Upper lobe of right lung (tissue), 1 donor: Measurements from ENCODE around the gene VWA8. TPM values are rescaled to one million over a fixed set of nuclear protein-coding genes. Genes with fewer than 3 reads are reported as not detected.
A peak's percentile ranks its signal among the peaks of the same experiment; 100 is the strongest.

Experiments
- ATAC-seq: fragments of 200-7000 bp; cut with Tn5 transposase; one replicate; pipeline ENCODE4 v1.9.1; 2020; ENCODE audit warnings: mild to moderate bottlenecking, moderate library complexity
- DNase-seq: peaks from one replicate; pipeline ENCODE4 v3.0.0-alpha.2; 2020
- H3K27ac ChIP-seq: fragments of 200-600 bp; one replicate; pipeline ENCODE4 v1.8.0; 2022
- H3K27me3 ChIP-seq: fragments of 200-600 bp; one replicate; pipeline ENCODE4 v1.8.0; 2022; ENCODE audit warnings: mild to moderate bottlenecking
- H3K36me3 ChIP-seq: fragments of 200-600 bp; one replicate; pipeline ENCODE4 v1.8.0; 2022
- H3K4me1 ChIP-seq: fragments of 200-600 bp; one replicate; pipeline ENCODE4 v1.8.0; 2022
- H3K4me3 ChIP-seq: fragments of 200-600 bp; one replicate; pipeline ENCODE4 v1.8.0; 2022; ENCODE audit warnings: mild to moderate bottlenecking
- H3K9me3 ChIP-seq: fragments of 200-600 bp; one replicate; pipeline ENCODE4 v1.8.0; 2022
- CTCF ChIP-seq: fragments of 200-600 bp; IDR thresholded peaks from one replicate; pipeline ENCODE4 v1.8.0; 2022; ENCODE audit warnings: antibody characterized with exemption
- intact Hi-C: fragments of 100-400 bp; cut with DNase I; formaldehyde crosslinking; loops from one replicate; pipeline ENCODE4 v1.11.0; 2022
- total RNA-seq: library from RNA; stranded (reverse); fragmentation: NEBNext Ultra II Directional; extraction: Animal tissue kit (Norgen Biotek cat#: 25700); gene quantifications from one replicate; pipeline ENCODE4 v1.2.1, GENCODE V29; 2021
- donor health status: DM: no; HTN: yes; CAD: no; lungs with severe emphysema.

VWA8 gene
- total RNA-seq, 1 donor from 2014 or later = 20.6 TPM

GRCh38 chr13:41696163-41697003 is 264.5 kb downstream of the VWA8 start:
- Histone ChIP-seq H3K4me1 (peaks cover 28% of the 10 kb centered on the region), H3K36me3 (no peaks in the 10 kb centered on the region), H3K9me3 (no peaks in the 10 kb centered on the region), H3K27ac (no peak overlapping the region), H3K4me3 (no peak overlapping the region), H3K27me3 (no peaks in the 10 kb centered on the region)
- intact Hi-C loops = no loop called here
- DNase-seq = no peak
- peak; percentile 74 for ATAC-seq
- no peak for TF ChIP-seq CTCF

GRCh38 chr13:41694545-41695301 is 266.2 kb downstream of the VWA8 start:
- H3K4me3 ChIP-seq = no peak overlapping the region
- TF ChIP-seq CTCF = no peak
- H3K9me3 ChIP-seq = no peaks in the 10 kb centered on the region
- peak overlapping the region; percentile 11 for H3K27ac ChIP-seq
- ATAC-seq (peak; percentile 86), DNase-seq (no peak)
- no peaks in the 10 kb centered on the region for H3K36me3 ChIP-seq
- intact Hi-C loops = no loop called here
- H3K27me3 ChIP-seq = no peaks in the 10 kb centered on the region
- H3K4me1 ChIP-seq = peaks cover 16% of the 10 kb centered on the region

- no peaks in the 10 kb centered on the region for H3K36me3 ChIP-seq
- TF ChIP-seq CTCF = no peak
- no peak overlapping the region for H3K27ac ChIP-seq
- no peak for DNase-seq
- intact Hi-C loops = no loop called here
- no peaks in the 10 kb centered on the region for H3K27me3 ChIP-seq
- no peak overlapping the region for H3K4me3 ChIP-seq
- H3K9me3 ChIP-seq = no peaks in the 10 kb centered on the region
- H3K4me1 ChIP-seq = peaks cover 16% of the 10 kb centered on the region
- no peak for ATAC-seq
Measured at GRCh38 chr13:41693434-41693833, 267.5 kb downstream of the VWA8 start.

GRCh38 chr13:41691274-41691673 is 269.6 kb downstream of the VWA8 start:
- Histone ChIP-seq H3K4me3 (no peak overlapping the region), H3K36me3 (no peaks in the 10 kb centered on the region), H3K4me1 (peaks cover 13% of the 10 kb centered on the region), H3K27me3 (no peaks in the 10 kb centered on the region), H3K27ac (no peak overlapping the region), H3K9me3 (no peaks in the 10 kb centered on the region)
- TF ChIP-seq CTCF = no peak
- peak; percentile 42 for ATAC-seq
- no peak for DNase-seq
- intact Hi-C loops = no loop called here

GRCh38 chr13:41682766-41683165 is 278.1 kb downstream of the VWA8 start:
- H3K27ac ChIP-seq = no peak overlapping the region
- H3K4me3 ChIP-seq = no peak overlapping the region
- intact Hi-C loops = no loop called here
- TF ChIP-seq CTCF = no peak
- peaks cover 9% of the 10 kb centered on the region for H3K36me3 ChIP-seq
- DNase-seq (no peak), ATAC-seq (no peak)
- no peaks in the 10 kb centered on the region for H3K9me3 ChIP-seq
- H3K27me3 ChIP-seq = no peaks in the 10 kb centered on the region
- H3K4me1 ChIP-seq = peaks cover 9% of the 10 kb centered on the region
